ENCODE results near the gene NCOR1. TPM values are rescaled to one million over a fixed set of nuclear protein-coding genes. Genes with fewer than 3 reads are reported as not detected.

NCOR1 gene
- total and polyA plus RNA-seq, 8 donors = 36.7 to 123 (median 49.5) TPM

DNA sequence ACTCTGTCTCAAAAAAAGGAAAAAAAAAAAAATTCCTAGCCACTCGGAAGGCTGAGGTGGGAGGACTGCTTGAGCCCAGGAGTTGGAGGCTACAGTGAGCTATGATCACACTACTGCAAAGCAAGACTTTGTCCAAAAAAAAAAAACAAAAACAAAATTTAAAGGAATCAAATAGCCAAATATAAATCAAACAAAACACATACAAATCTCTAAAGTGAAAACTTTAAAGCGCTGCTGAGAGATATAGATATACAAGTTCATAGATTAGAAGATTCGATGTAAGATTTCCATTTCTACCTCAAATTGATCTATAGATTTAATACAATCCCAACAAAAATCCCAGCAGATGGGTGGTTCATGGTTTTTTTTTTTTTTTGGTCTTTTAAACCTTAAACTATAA is 132.1 kb downstream of the NCOR1 start:
- TF ChIP-seq, protein P1, sequence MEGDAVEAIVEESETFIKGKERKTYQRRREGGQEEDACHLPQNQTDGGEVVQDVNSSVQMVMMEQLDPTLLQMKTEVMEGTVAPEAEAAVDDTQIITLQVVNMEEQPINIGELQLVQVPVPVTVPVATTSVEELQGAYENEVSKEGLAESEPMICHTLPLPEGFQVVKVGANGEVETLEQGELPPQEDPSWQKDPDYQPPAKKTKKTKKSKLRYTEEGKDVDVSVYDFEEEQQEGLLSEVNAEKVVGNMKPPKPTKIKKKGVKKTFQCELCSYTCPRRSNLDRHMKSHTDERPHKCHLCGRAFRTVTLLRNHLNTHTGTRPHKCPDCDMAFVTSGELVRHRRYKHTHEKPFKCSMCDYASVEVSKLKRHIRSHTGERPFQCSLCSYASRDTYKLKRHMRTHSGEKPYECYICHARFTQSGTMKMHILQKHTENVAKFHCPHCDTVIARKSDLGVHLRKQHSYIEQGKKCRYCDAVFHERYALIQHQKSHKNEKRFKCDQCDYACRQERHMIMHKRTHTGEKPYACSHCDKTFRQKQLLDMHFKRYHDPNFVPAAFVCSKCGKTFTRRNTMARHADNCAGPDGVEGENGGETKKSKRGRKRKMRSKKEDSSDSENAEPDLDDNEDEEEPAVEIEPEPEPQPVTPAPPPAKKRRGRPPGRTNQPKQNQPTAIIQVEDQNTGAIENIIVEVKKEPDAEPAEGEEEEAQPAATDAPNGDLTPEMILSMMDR (IDR thresholded peaks at IDR 0.05) = no peak
- H3K9me3 ChIP-seq = no peaks in the 10 kb centered on the region

DNA sequence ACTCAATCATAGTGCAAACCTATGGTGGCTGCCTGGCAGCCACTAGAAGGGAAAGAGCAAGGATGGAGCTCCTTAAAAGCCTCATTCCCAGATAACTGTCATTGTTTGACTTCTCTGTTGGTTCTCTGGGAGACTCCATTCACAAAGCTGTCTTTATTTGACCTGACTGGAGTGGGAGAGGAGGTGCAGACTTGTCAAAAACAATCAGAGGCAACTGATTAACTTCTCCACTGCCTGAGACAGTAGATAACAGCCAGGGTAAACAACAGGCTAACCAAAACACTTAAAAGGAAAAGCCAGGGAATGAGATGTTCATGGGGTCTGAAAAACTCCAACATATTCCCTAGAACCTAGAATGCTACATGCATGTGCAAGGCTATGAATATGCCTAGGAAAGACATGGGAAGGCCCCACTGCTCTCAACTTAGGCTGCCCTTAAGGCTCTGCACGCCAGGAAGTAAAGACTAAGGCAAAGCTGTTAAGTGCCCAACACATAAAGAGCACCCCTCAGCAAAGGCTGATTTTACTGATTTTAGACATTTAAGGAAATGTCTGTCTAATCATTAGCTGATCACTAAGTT is 133.7 kb downstream of the NCOR1 start:
- FAIRE-seq (no peak), DNase-seq (no peak), ATAC-seq (peak in 1 of 4 donors; percentile 30)
- TF ChIP-seq, protein P1 (IDR thresholded peaks at IDR 0.05) = no peak
- no peaks in the 10 kb centered on the region for H3K9me3 ChIP-seq
- intact Hi-C loops (cut with DNase I) = no loop called here
- H3K27me3 ChIP-seq = no peaks in the 10 kb centered on the region
- no peak overlapping the region for H3K27ac ChIP-seq
- H3K4me1 ChIP-seq = no peaks in the 10 kb centered on the region
- no peak overlapping the region for H3K4me3 ChIP-seq
- H3K36me3 ChIP-seq = peaks cover 0 to 35% (median 20%) of the 10 kb centered on the region in 3 donors
- WGBS, 2 donors = 98 to 100% methylated on average over 1 of the region's 1 CpG

More for the DNA sequence above, 132.1 kb downstream of the NCOR1 start:
- no peaks in the 10 kb centered on the region for H3K27me3 ChIP-seq
- H3K27ac ChIP-seq = no peak overlapping the region
- WGBS, 2 donors = 97 to 98% methylated on average over 3 of the region's 3 CpGs
- no peaks in the 10 kb centered on the region for H3K4me1 ChIP-seq
- H3K36me3 ChIP-seq = peaks cover 0 to 29% (median 18%) of the 10 kb centered on the region in 3 donors
- ATAC-seq (no peak), FAIRE-seq (no peak), DNase-seq (no peak)
- intact Hi-C loops (cut with DNase I) = no loop called here
- H3K4me3 ChIP-seq = no peak overlapping the region

DNA sequence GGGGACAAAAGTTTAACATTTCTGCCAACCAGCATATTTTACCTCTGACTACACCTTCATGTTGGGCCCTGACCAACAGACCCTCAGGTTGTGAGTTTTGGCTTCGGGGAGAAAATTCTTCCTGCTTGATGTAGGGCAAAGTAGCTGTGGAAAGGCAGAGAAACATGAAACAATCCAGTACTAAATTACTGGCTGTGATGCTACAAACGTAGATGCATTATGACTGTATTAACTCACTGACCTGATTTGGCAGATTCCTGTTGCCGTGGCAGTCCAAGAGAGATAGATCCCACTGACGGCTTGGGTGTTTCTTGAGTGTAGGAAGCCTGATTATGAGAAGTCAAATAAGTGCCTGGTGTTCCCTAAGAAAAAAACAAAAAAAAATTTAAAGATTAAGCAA is 135.0 kb downstream of the NCOR1 start:
- ATAC-seq = no peak
- no peak for DNase-seq
- no peak for FAIRE-seq
- H3K27me3 ChIP-seq = no peaks in the 10 kb centered on the region
- peaks cover 0 to 35% (median 20%) of the 10 kb centered on the region in 3 donors for H3K36me3 ChIP-seq
- WGBS, 2 donors = 89 to 90% methylated on average over 4 of the region's 4 CpGs
- H3K27ac ChIP-seq = no peak overlapping the region
- H3K9me3 ChIP-seq = no peaks in the 10 kb centered on the region
- intact Hi-C loops (cut with DNase I) = no loop called here
- H3K4me3 ChIP-seq = no peak overlapping the region
- no peaks in the 10 kb centered on the region for H3K4me1 ChIP-seq
- TF ChIP-seq, protein P1 (IDR thresholded peaks at IDR 0.05) = no peak

DNA sequence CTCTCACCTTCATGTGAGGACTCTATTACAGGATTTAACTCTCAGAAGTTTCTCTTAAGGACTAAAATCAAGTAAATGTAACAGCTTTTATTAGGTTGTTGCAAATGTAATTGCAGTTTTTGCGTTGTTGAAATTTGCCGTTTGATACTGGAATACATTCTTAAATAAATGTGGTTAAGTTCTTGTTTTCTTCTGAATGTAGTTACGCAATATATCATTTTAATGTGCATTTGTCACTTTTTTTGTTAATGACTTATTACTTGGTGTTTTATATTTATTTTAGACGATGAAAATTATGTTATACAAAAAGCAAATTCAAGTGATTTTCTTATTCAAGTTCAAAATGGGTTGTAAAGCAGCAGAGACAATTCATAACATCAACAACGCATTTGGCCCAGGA is 139.4 kb downstream of the NCOR1 start:
- 88 to 93% methylated on average over 5 of the region's 5 CpGs for WGBS, 2 donors
- Histone ChIP-seq H3K27ac (no peak overlapping the region), H3K4me3 (no peak overlapping the region), H3K36me3 (peaks cover 0 to 64% (median 23%) of the 10 kb centered on the region in 3 donors), H3K4me1 (peaks cover 0 to 7% (median 0%) of the 10 kb centered on the region in 3 donors), H3K9me3 (no peaks in the 10 kb centered on the region), H3K27me3 (no peaks in the 10 kb centered on the region)
- ATAC-seq (no peak), FAIRE-seq (peak; percentile 43), DNase-seq (no peak)
- intact Hi-C loops (cut with DNase I) = no loop called here
- TF ChIP-seq, protein P1 (IDR thresholded peaks at IDR 0.05) = no peak

DNA sequence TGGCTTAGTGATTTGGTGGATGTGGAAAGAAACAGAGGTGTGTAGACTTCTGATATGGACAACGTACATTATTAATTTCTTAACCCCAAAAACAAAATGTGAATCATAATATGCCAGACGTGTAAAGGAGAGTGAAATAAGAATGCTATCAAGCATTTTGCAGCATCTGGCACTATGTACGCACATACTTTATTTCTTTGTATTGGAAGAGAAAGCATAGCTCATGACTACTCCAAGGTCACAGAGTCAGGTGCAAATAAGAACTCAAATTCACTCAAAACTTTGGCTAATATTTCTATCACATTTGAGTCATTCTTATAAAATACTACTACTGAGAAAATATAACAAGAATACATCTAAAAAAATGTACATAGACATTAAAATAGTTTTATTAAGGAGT is 140.9 kb downstream of the NCOR1 start:
- Histone ChIP-seq H3K27me3 (no peaks in the 10 kb centered on the region), H3K27ac (no peak overlapping the region), H3K36me3 (peaks cover 0 to 67% (median 23%) of the 10 kb centered on the region in 3 donors), H3K4me3 (no peak overlapping the region), H3K9me3 (no peaks in the 10 kb centered on the region), H3K4me1 (peaks cover 0 to 7% (median 0%) of the 10 kb centered on the region in 3 donors)
- TF ChIP-seq, protein P1 (IDR thresholded peaks at IDR 0.05) = no peak
- WGBS, 2 donors = 45 to 57% methylated on average over 3 of the region's 3 CpGs
- DNase-seq (no peak), ATAC-seq (peak in 3 of 4 donors; percentile 36 to 75 (median 71)), FAIRE-seq (no peak)
- intact Hi-C loops (cut with DNase I) = no loop called here

Data from pancreas (tissue), 10 donors.